ENCODE measurements around the gene BTC.

DNA sequence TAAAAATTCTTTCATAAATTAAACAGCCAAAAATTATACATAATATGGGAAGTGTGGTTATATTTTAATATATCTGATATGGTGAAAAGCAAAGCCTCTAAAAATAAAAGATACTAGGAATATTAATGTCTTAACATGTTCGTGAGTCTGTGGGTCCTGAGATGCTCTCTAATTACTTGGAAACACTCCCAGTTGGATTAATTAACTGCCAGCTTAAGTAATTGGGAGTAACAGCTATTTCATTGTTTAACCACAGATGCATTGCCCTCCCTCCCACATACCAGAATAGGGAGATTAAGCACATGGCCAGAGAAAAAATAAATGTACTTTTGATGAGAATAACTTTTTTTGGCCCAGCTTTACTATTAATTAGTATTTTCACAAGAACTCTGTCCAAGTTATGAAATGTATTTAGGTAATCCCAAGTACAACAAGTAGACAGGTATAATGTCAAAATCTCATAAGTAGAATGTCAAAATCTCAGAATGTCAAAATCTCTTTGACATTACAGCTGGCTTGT lies 79.7 kb downstream of the BTC start:
- TF ChIP-seq POLR2A (IDR thresholded peaks at IDR 0.05) = no peak
- TF ChIP-seq, protein P1, sequence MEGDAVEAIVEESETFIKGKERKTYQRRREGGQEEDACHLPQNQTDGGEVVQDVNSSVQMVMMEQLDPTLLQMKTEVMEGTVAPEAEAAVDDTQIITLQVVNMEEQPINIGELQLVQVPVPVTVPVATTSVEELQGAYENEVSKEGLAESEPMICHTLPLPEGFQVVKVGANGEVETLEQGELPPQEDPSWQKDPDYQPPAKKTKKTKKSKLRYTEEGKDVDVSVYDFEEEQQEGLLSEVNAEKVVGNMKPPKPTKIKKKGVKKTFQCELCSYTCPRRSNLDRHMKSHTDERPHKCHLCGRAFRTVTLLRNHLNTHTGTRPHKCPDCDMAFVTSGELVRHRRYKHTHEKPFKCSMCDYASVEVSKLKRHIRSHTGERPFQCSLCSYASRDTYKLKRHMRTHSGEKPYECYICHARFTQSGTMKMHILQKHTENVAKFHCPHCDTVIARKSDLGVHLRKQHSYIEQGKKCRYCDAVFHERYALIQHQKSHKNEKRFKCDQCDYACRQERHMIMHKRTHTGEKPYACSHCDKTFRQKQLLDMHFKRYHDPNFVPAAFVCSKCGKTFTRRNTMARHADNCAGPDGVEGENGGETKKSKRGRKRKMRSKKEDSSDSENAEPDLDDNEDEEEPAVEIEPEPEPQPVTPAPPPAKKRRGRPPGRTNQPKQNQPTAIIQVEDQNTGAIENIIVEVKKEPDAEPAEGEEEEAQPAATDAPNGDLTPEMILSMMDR (IDR thresholded peaks at IDR 0.05) = no peak

Measured in testis (tissue), 2 donors.